Right atrium auricular region (tissue), 2 donors: ENCODE data around the gene NEDD4L. TPM values are rescaled to one million over a fixed set of nuclear protein-coding genes. Genes with fewer than 3 reads are reported as not detected.

Experiments used
- DNase-seq: peaks from one replicate; pipeline ENCODE4 v3.0.0-alpha.2; 2019; ENCODE audit warnings: low spot score
- H3K27ac ChIP-seq, 2 donors: fragments of 200-600 bp; sonication (generic); 1 replicate in 1 of 2; 2 replicates in 1 of 2; pipeline ENCODE4 v1.5.1; 2016 to 2019
- H3K27me3 ChIP-seq, 2 donors: fragments of 200-600 bp; sonication (generic); one replicate each; pipeline versions ENCODE4 v1.5.1 to v1.6.0; 2017 to 2019
- H3K36me3 ChIP-seq: fragments of 200-600 bp; sonication (generic); one replicate; pipeline ENCODE4 v1.5.1; 2016
- H3K4me1 ChIP-seq, 2 donors: fragments of 200-600 bp; sonication (generic); one replicate each; pipeline versions ENCODE4 v1.5.1 to v1.6.0; 2017 to 2019
- H3K4me3 ChIP-seq, 2 donors: fragments of 200-600 bp; sonication (generic); 1 replicate in 1 of 2; 2 replicates in 1 of 2; pipeline ENCODE4 v1.5.1; 2017 to 2019; ENCODE audit warnings: mild to moderate bottlenecking in 1 of 2, moderate library complexity in 1 of 2
- H3K9me3 ChIP-seq, 2 donors: fragments of 200-600 bp; sonication (generic); one replicate each; pipeline ENCODE4 v1.5.1; 2019
- total RNA-seq, 2 donors: library from RNA; depleted of rRNA; stranded (reverse); fragments of >200 nt; gene quantifications; one replicate each; pipeline ENCODE4 v1.1.0, GENCODE V29; 2016
- TF ChIP-seq, protein P1 (sequence below), 2 donors: fragments of 200-600 bp; sonication (generic); IDR thresholded peaks; one replicate each; pipeline ENCODE4 v1.5.1; 2019; ENCODE audit warnings: antibody characterized with exemption in 2 of 2

Gene NEDD4L
- total RNA-seq, 2 donors from 2014 or later, result 45.0 to 68.0 TPM

DNA sequence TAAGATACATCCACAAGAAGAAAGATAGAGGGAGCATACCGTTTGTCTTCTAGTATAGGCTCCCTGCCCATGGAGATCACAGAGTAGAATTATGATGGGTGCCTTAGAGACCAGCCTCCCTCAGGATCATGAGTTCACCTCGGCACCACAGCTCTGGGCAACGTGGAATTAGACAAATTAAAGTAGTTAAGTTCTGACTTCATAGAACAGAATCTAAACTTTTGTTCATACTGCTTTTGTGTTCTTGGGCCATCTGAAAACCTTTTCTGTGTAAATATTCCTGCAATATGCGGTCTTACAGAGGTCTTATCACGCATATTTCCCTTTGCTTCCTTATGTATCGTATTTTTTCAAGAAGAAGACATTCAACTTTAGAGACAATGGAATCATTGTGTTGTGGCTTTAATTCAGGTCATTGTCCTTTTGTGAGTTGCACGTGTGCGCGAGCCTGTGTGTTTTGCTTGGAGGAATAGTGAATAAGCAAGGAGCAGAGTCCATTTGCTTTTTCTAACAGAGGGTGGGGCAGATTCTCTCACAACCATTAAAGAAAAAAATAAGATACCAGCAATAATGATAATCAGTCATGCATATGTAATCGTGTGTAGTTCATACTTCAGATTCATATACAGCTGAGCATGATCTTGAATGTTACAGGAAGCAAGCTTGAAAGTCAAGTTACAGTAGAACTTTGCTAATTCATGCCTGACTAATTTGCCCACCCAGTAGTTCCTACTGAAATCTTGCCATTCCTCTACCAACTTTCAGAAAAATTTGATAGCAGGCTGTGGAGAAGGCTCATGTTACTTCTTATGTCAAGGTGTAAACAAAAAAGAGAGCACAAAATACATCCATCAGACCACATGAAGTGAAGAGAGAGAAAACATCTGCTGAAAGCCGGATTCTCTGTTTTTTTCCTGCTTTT lies 243.6 kb downstream of the NEDD4L start:
- DNase-seq, result no peak
- Histone ChIP-seq H3K4me3 (no peak overlapping the region), H3K27me3 (no peaks in the 10 kb centered on the region), H3K9me3 (no peaks in the 10 kb centered on the region), H3K36me3 (no peaks in the 10 kb centered on the region), H3K27ac (peak overlapping the region; percentile 16 to 83), H3K4me1 (peaks cover 0 to 74% of the 10 kb centered on the region in 2 donors)
- TF ChIP-seq, protein P1, sequence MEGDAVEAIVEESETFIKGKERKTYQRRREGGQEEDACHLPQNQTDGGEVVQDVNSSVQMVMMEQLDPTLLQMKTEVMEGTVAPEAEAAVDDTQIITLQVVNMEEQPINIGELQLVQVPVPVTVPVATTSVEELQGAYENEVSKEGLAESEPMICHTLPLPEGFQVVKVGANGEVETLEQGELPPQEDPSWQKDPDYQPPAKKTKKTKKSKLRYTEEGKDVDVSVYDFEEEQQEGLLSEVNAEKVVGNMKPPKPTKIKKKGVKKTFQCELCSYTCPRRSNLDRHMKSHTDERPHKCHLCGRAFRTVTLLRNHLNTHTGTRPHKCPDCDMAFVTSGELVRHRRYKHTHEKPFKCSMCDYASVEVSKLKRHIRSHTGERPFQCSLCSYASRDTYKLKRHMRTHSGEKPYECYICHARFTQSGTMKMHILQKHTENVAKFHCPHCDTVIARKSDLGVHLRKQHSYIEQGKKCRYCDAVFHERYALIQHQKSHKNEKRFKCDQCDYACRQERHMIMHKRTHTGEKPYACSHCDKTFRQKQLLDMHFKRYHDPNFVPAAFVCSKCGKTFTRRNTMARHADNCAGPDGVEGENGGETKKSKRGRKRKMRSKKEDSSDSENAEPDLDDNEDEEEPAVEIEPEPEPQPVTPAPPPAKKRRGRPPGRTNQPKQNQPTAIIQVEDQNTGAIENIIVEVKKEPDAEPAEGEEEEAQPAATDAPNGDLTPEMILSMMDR (IDR thresholded peaks at IDR 0.05), result no peak

- no peaks in the 10 kb centered on the region for H3K27me3 ChIP-seq
- H3K27ac ChIP-seq, result peak overlapping the region; percentile 56 to 83
- H3K4me1 ChIP-seq, result peaks cover 0 to 74% of the 10 kb centered on the region in 2 donors
- TF ChIP-seq, protein P1 (IDR thresholded peaks at IDR 0.05), result no peak
- no peak for DNase-seq
- H3K9me3 ChIP-seq, result no peaks in the 10 kb centered on the region
- H3K36me3 ChIP-seq, result no peaks in the 10 kb centered on the region
- no peak overlapping the region for H3K4me3 ChIP-seq
Measured at GRCh38 chr18:58288921-58289797, 245.1 kb downstream of the NEDD4L start.

GRCh38 chr18:58290116-58290695 lies 246.2 kb downstream of the NEDD4L start:
- peaks cover 0 to 64% of the 10 kb centered on the region in 2 donors for H3K4me1 ChIP-seq
- no peaks in the 10 kb centered on the region for H3K36me3 ChIP-seq
- peak overlapping the region; percentile 56 to 83 for H3K27ac ChIP-seq
- H3K27me3 ChIP-seq, result no peaks in the 10 kb centered on the region
- DNase-seq, result no peak
- no peaks in the 10 kb centered on the region for H3K9me3 ChIP-seq
- TF ChIP-seq, protein P1 (IDR thresholded peaks at IDR 0.05), result no peak
- H3K4me3 ChIP-seq, result no peak overlapping the region

- TF ChIP-seq, protein P1 (IDR thresholded peaks at IDR 0.05), result no peak
- Histone ChIP-seq H3K4me1 (peaks cover 0 to 55% of the 10 kb centered on the region in 2 donors), H3K9me3 (no peaks in the 10 kb centered on the region), H3K27me3 (no peaks in the 10 kb centered on the region), H3K36me3 (no peaks in the 10 kb centered on the region), H3K4me3 (no peak overlapping the region), H3K27ac (peak overlapping the region; percentile 56 to 83)
- DNase-seq, result no peak
Measured at GRCh38 chr18:58291131-58291530, 247.1 kb downstream of the NEDD4L start.

- H3K9me3 ChIP-seq, result no peaks in the 10 kb centered on the region
- H3K27me3 ChIP-seq, result no peaks in the 10 kb centered on the region
- peak overlapping the region in 1 of 2 donors; percentile 83 for H3K27ac ChIP-seq
- H3K4me1 ChIP-seq, result peaks cover 0 to 39% of the 10 kb centered on the region in 2 donors
- DNase-seq, result no peak
- H3K4me3 ChIP-seq, result no peak overlapping the region
- no peaks in the 10 kb centered on the region for H3K36me3 ChIP-seq
- TF ChIP-seq, protein P1 (IDR thresholded peaks at IDR 0.05), result no peak
Measured at GRCh38 chr18:58292638-58293037, 248.6 kb downstream of the NEDD4L start.
